GM19372 (cell line): ENCODE data around the gene C16orf87.
"Not testable (repeated sequence)": the region's sequence is repeated elsewhere in the genome, so short reads cannot be mapped to it uniquely, and the experiment has no call there.

Experiments used
- ATAC-seq: cut with Tn5 transposase; IDR thresholded peaks from one replicate; pipeline ENCODE4 v1.9.1; 2021; ENCODE audit warnings: mild to moderate bottlenecking, low read depth, moderate library complexity; ENCODE audit not compliant: unreplicated experiment

The C16orf87 gene, protein sequence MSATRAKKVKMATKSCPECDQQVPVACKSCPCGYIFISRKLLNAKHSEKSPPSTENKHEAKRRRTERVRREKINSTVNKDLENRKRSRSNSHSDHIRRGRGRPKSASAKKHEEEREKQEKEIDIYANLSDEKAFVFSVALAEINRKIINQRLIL

DNA sequence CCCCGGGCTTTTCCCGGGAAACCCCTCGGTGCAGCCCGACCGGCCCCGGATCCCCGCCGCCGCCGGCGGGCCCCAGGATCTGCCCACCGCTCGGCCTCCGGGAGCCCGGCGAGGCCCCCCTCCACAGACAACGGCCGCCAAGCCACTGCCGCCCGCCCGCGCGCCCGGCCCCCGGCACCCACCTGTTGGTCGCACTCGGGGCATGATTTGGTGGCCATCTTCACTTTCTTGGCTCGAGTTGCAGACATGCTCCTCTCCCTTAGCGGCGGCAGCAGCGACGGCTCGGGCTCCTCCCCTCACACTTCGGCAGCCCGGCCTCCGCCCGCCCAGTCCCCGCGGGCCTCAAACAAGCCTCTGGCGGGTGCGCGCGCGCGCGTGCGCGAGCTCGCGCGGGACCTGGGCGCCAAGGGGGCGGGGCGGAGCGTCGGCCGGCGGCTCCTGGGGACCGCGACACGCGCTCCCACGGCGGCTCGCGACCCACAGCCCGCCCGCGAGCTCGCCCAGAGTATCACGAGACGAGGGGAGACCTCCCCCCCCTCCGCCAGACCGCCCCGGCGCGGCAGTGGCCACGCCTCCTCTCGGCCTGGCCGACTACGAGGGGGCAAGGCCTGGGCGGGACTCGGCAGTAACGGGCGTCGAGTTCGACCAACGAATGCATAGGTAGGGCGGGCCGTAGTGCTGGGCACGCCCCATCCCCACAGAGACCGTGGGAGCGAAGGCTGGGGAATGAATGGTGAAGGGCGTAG is at the start of gene C16orf87:
Gene C16orf87 (minus strand): TSS at position 279 of the 746 bp plus-strand sequence. CDS start 31 bp downstream, at position 248.
- peak; percentile 92 for ATAC-seq

GRCh38 chr16:46875243-46875642 is 44.3 kb upstream of the C16orf87 start:
- ATAC-seq: no peak

- ATAC-seq: no peak
Measured at GRCh38 chr16:46873201-46873600, 42.2 kb upstream of the C16orf87 start.

DNA sequence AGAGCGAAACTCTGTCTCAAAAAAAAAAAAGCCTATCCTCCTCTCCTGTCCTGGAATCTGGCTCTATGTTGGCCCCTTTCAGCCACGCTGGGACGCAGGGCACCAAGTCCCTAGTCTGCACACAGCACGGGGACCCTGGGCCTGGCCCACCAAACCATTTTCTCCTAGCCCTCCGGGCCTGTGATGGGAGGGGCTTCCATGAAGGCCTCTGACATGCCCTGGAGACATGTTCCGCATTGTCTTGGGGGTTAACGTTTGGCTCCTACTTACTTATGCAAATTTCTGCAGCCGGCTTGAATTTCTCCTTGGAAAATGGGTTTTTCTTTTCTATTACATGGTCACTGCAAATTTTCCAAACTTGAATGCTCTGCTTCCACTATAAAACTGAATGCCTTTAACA is 40.6 kb upstream of the C16orf87 start:
- ATAC-seq: no peak

GRCh38 chr16:46868891-46869290 is 37.9 kb upstream of the C16orf87 start:
- not testable (repeated sequence) for ATAC-seq

DNA sequence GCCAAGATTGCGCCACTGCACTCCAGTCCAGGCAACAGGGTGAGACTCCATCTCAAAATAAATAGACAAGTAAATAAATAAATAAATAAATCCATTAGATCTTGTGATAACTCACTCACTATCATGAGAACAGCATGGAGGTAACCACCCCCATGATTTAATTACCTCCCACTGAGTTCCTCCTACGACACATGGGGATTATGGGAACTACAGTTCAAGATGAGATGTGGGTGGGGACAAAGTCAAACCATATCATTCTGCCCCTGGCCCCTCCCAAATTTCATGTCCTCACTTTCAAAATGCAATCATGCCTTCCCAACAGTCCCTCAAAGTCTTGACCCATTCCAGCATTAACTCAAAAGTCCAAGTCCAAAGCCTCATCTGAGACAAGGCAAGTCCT is 36.5 kb upstream of the C16orf87 start:
- not testable (repeated sequence) for ATAC-seq

DNA sequence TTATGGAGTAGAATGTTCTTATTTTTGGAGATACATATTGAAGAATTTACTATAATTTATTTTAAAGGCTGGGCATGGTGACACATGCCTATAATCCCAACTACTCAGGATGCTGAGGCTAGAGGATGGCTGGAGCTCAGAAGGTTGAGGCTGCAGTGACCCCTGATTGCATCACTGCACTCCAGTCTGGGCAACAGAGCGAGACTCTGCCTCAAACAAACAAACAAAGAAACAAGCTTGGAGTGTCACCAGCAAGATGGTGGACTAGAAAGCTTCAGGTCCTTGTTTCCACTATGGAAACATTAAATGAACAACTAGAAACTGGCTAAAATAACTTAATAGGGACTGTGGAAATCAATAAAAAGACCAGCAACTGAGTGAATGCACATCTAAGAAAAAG is 35.3 kb upstream of the C16orf87 start:
- no peak for ATAC-seq

- no peak for ATAC-seq
Measured at GRCh38 chr16:46862555-46863447, 31.8 kb upstream of the C16orf87 start.

GRCh38 chr16:46859719-46860152 is 28.8 kb upstream of the C16orf87 start:
- no peak for ATAC-seq

DNA sequence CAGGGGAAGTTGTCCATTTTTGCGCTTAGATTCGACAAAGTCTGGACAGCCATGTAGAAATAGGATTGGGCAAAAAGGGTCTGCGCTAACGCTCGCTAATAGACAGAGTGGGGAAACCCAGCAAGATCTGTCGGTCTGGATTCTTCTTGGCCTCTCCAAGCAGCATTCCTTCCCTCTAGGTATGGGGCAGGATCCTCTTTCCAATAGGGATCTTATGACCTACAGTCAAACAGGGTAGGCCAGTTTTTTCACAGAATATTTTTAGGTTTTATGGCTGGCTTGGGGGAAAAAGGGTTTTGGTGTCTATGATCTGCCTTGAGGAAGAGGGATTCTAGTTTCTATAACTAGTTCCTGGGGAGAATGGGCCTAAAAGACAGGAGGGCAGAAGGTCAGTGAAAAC is 27.2 kb upstream of the C16orf87 start:
- ATAC-seq: no peak

DNA sequence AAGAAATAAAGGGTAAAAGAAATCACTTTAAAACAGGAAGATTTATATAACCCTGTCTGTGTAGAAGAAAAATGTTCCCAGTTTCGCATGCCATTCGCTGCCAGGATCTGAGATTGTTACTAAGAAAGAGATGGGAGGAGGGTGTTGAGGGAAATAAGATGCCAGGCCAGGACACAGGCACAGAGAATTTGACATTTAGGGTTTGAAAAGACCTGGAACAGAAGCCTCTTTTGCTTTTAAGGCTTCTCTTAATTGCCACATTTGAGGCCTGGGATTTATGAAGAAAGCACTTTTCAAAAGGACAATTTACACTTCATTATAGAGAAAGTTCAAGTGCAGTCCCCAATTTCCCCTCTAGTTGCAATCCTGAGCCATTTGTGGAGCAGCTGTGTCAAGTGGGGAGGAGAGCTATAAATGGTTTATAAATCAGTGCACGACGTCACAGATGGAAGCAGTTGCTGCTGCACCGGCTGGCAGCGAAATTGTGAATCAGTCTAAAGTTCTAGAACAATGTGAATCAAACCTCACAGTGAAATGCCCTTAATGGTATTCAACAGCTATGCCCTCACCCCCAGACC is 26.5 kb upstream of the C16orf87 start:
- no peak for ATAC-seq

- no peak for ATAC-seq
Measured at GRCh38 chr16:46855389-46855788, 24.4 kb upstream of the C16orf87 start.

DNA sequence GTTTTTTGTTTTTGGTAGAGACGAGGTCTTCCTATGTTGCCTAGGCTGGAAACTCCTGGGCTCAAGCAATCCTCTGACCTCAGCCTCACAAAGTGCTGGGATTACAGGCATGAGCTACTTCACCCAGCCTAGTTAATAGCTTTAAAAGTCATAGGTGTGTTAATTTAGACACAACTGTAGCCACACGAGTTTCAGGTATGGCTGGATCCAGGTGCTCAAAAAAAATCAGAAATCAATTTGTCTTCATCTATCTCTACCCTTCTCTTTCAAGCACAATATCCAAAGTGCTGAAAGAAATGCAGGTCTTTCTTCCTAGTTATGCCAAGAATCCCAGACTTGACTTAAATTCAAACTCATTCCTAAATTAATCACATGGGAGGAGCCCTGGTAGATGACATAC is 23.9 kb upstream of the C16orf87 start:
- no peak for ATAC-seq

DNA sequence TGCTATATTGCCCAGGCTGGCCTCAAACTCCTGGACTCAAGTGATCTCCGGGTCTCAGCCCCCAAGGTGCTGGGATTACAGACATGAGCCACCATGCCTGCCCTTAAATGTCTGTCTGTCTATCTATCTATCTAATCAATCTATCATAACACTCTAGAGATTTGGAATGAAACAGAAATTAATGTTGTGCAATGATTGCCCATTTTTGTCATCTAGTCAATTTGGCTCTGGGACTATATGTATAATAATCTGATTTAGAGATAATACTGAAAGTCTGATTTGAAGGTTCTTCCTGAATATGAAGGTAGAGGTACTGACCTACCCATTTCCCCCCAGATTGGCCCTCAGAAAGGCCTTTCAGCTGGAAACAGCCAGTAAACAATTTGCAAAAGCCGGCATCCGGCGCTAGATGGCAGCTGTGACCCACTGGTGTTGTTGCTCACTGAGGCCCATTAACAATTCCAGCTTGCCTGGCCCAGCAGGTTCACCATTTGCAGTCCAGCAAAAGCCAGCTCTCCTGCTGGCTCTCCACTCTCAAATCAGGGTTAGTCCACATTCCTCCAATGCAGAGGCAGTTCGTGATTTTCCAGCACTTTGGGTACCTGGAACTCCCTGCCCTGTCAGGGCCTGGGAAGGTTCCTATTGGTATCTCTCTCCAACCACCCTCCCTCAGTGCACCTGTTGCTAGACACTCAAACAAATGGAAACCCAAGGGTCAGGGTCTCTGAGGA is 22.9 kb upstream of the C16orf87 start:
- no peak for ATAC-seq

- no peak for ATAC-seq
Measured at GRCh38 chr16:46852130-46852529, 21.1 kb upstream of the C16orf87 start.

- peak; percentile 60 for ATAC-seq
Measured at GRCh38 chr16:46850619-46851555, 19.9 kb upstream of the C16orf87 start.

DNA sequence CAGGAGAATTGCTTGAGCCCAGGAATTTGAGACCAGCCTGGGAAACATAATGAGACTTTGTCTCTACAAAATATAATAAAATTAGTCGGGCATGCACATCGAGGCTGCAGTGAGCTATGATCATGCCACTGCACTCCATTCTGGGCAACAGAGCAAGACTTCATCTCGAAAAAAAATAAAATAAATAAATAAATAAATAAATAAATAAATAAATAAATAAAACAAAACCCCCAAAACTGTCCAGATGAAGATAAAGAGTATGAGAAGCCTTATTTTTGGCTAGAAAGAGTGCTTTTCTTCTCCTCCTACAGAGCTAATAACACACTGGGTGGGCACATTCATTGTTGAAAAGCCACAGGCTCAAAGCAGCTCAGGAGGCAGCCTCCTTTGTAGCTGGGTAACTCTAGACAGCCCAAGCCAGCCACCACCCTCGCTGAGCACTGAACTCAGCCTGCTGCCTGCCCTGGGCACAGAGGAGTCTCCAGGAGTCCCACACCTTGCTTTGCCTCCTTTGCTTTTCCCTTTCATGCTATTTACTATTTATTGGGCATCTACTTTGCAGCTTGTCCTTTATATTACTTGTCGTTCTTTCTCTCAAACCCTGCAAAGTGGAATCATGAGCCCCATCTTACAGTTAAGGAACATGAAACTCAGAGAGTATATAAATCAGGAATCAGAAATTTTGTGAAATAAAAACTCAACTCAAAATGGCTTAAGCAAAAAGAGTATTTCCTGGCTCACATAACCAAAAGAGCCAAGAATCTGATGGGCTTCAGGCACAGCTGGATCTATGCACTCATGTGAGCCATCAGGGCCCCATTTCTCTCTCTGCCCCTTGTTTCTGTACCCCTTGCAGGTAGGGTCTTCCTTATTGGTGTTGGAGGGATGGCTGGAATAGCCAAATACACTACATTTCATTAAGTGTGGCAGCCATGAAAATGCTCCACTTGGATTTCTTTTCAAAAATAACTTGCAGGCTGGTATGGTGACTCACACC is 18.1 kb upstream of the C16orf87 start:
- ATAC-seq: no peak

GRCh38 chr16:46845952-46846351 is 15.0 kb upstream of the C16orf87 start:
- no peak for ATAC-seq
